Spleen (tissue), 11 donors: ENCODE results near the gene TOP2B. TPM values are rescaled to one million over a fixed set of nuclear protein-coding genes. Genes with fewer than 3 reads are reported as not detected.

Experiments
- DNase-seq: peaks from one replicate; pipeline ENCODE4 v3.0.0-alpha.2; 2020
- H3K27ac ChIP-seq, 8 donors: fragments of 200-600 bp; sonication (generic) in 7 of 8; 1 replicate in 4 of 8; 2 replicates in 4 of 8; pipeline versions ENCODE4 v1.5.0 to v1.8.0; 2016 to 2021; ENCODE audit warnings: inconsistent platforms in 4 of 8, mild to moderate bottlenecking in 4 of 8, moderate library complexity in 1 of 8
- H3K27me3 ChIP-seq, 7 donors: fragments of 200-600 bp; sonication (generic) in 6 of 7; replicated peaks in 1 of 7; 1 replicate in 4 of 7; 2 replicates in 3 of 7; pipeline versions ENCODE4 v1.5.0 to v1.8.0; 2016 to 2021; ENCODE audit warnings: inconsistent platforms in 3 of 7, mild to moderate bottlenecking in 1 of 7
- H3K36me3 ChIP-seq, 6 donors: fragments of 200-600 bp; sonication (generic) in 5 of 6; 1 replicate in 4 of 6; 2 replicates in 2 of 6; pipeline versions ENCODE4 v1.5.0 to v1.8.0; 2016 to 2021; ENCODE audit warnings: inconsistent platforms in 2 of 6
- H3K4me1 ChIP-seq, 6 donors: fragments of 200-600 bp; sonication (generic) in 5 of 6; 1 replicate in 3 of 6; 2 replicates in 3 of 6; pipeline versions ENCODE4 v1.5.0 to v1.8.0; 2016 to 2021; ENCODE audit warnings: inconsistent platforms in 3 of 6
- H3K4me3 ChIP-seq, 8 donors: fragments of 200-600 bp; sonication (generic) in 7 of 8; 1 replicate in 4 of 8; 2 replicates in 4 of 8; pipeline versions ENCODE4 v1.5.0 to v1.8.0; 2016 to 2021; ENCODE audit warnings: inconsistent platforms in 4 of 8, mild to moderate bottlenecking in 4 of 8, moderate library complexity in 2 of 8
- H3K9me3 ChIP-seq, 8 donors: fragments of 200-600 bp; sonication (generic) in 7 of 8; 1 replicate in 4 of 8; 2 replicates in 4 of 8; pipeline versions ENCODE4 v1.5.0 to v1.8.0; 2016 to 2021; ENCODE audit warnings: inconsistent platforms in 4 of 8
- POLR2A ChIP-seq, 3 donors: fragments of 450-650 bp; IDR thresholded peaks; one replicate each; pipeline ENCODE4 v1.5.1; 2017; ENCODE audit warnings: antibody characterized with exemption in 3 of 3, mild to moderate bottlenecking in 1 of 3
- POLR2AphosphoS5 ChIP-seq, 3 donors: sonication (generic); formaldehyde crosslinking; IDR thresholded peaks; one replicate each; pipeline ENCODE4 v1.5.1; 2017; ENCODE audit warnings: antibody characterized with exemption in 3 of 3
- WGBS, 5 donors: extraction: QIAGEN DNeasy Blood & Tissue Kit in 3 of 5; methylation state at CpG; one replicate each; pipeline versions ENCODE4 v1.1.5 to v1.1.7; 2013 to 2018; 5-methylcytosine and 5-hydroxymethylcytosine counted together
- intact Hi-C: fragments of 100-400 bp; cut with DNase I; formaldehyde crosslinking; loops from one replicate; pipeline ENCODE4 v1.15.0; 2023; ENCODE audit warnings: low total_unique reads
- polyA plus RNA-seq, 3 donors: library from polyadenylated mRNA; stranded (reverse); fragments of 200-250 nt; gene quantifications; one replicate each; pipeline ENCODE4 v1.2.1, GENCODE V29; 2013
- total RNA-seq, 7 donors: library from RNA; depleted of rRNA in 3 of 7; stranded (reverse); fragments of >200 nt in 3 of 7; fragmentation: NEBNext Ultra II Directional in 4 of 7; extraction: Animal tissue kit (Norgen Biotek cat#: 25700) in 4 of 7; gene quantifications; one replicate each; pipeline versions ENCODE4 v1.1.0 to v1.2.1, GENCODE V29; 2016 to 2021
- TF ChIP-seq, protein P1 (sequence below), 11 experiments: fragments of 200-600 bp in 7 of 11; fragments of 450-650 bp in 4 of 11; sonication (generic) in 4 of 11; IDR thresholded peaks in 8 of 11; conservative IDR thresholded peaks in 3 of 11; 1 replicate in 7 of 11; 2 replicates in 4 of 11; pipeline versions ENCODE4 v1.4.0 to v1.8.0; 2016 to 2021; ENCODE audit warnings: antibody characterized with exemption in 11 of 11, inconsistent platforms in 4 of 11, mild to moderate bottlenecking in 1 of 11
- donor health status: healthy with polysubstance abuse.
- donor health status: DM: no; HTN: no; CAD: no; lungs with moderate emphysema.
- donor health status: DM: no; HTN: no; CAD: no.
- donor health status: Bipolar disorder and iron deficiency.
- donor health status: healthy.
- donor health status: DM: no; HTN: no; CAD: no.
- donor health status: DM: yes; HTN: yes; CAD: no.

TOP2B gene
- total and polyA plus RNA-seq, 10 donors = 56.2 to 135 (median 118) TPM

- 85 to 95% (median 89%) methylated on average over 5 of the region's 5 CpGs for WGBS, 5 donors
- intact Hi-C loops = no loop called here
- Histone ChIP-seq H3K4me3 (no peak overlapping the region), H3K27ac (no peak overlapping the region), H3K4me1 (peaks cover 0 to 5% (median 2%) of the 10 kb centered on the region in 6 donors), H3K9me3 (no peaks in the 10 kb centered on the region), H3K27me3 (no peaks in the 10 kb centered on the region), H3K36me3 (peaks cover 0 to 2% (median 0%) of the 10 kb centered on the region in 6 donors)
- no peak for TF ChIP-seq POLR2AphosphoS5 (IDR thresholded peaks at IDR 0.05)
- TF ChIP-seq, protein P1, sequence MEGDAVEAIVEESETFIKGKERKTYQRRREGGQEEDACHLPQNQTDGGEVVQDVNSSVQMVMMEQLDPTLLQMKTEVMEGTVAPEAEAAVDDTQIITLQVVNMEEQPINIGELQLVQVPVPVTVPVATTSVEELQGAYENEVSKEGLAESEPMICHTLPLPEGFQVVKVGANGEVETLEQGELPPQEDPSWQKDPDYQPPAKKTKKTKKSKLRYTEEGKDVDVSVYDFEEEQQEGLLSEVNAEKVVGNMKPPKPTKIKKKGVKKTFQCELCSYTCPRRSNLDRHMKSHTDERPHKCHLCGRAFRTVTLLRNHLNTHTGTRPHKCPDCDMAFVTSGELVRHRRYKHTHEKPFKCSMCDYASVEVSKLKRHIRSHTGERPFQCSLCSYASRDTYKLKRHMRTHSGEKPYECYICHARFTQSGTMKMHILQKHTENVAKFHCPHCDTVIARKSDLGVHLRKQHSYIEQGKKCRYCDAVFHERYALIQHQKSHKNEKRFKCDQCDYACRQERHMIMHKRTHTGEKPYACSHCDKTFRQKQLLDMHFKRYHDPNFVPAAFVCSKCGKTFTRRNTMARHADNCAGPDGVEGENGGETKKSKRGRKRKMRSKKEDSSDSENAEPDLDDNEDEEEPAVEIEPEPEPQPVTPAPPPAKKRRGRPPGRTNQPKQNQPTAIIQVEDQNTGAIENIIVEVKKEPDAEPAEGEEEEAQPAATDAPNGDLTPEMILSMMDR (IDR thresholded peaks at IDR 0.05 in 8 of 11, conservative IDR thresholded peaks at IDR 0.05 in 3 of 11) = no peak
- no peak for TF ChIP-seq POLR2A (IDR thresholded peaks at IDR 0.05)
- DNase-seq = no peak
These were observed 77.2 kb downstream of the TOP2B start for GRCh38 chr3:25587526-25587925.

- no peaks in the 10 kb centered on the region for H3K27me3 ChIP-seq
- no peak overlapping the region for H3K4me3 ChIP-seq
- TF ChIP-seq POLR2A (IDR thresholded peaks at IDR 0.05) (no peak), POLR2AphosphoS5 (IDR thresholded peaks at IDR 0.05) (no peak)
- TF ChIP-seq, protein P1 (IDR thresholded peaks at IDR 0.05 in 8 of 11, conservative IDR thresholded peaks at IDR 0.05 in 3 of 11) = no peak
- 83 to 93% (median 86%) methylated on average over 1 of the region's 1 CpG for WGBS, 5 donors
- no peak overlapping the region for H3K27ac ChIP-seq
- intact Hi-C loops = no loop called here
- no peak for DNase-seq
- H3K36me3 ChIP-seq = peaks cover 0 to 6% (median 0%) of the 10 kb centered on the region in 6 donors
- peaks cover 0 to under 1% (median 0%) of the 10 kb centered on the region in 6 donors for H3K4me1 ChIP-seq
- no peaks in the 10 kb centered on the region for H3K9me3 ChIP-seq
These were observed 77.6 kb downstream of the TOP2B start for GRCh38 chr3:25587094-25587493.

- no peak for DNase-seq
- TF ChIP-seq, protein P1 (IDR thresholded peaks at IDR 0.05 in 8 of 11, conservative IDR thresholded peaks at IDR 0.05 in 3 of 11) = no peak
- no peak for TF ChIP-seq POLR2AphosphoS5 (IDR thresholded peaks at IDR 0.05)
- no peak for TF ChIP-seq POLR2A (IDR thresholded peaks at IDR 0.05)
- no peak overlapping the region for H3K4me3 ChIP-seq
- intact Hi-C loops = no loop called here
- H3K9me3 ChIP-seq = no peaks in the 10 kb centered on the region
- WGBS, 5 donors = 84 to 94% (median 89%) methylated on average over 5 to 11 of the region's 11 CpGs
- peaks cover 0 to 8% (median 0%) of the 10 kb centered on the region in 6 donors for H3K36me3 ChIP-seq
- H3K27ac ChIP-seq = no peak overlapping the region
- no peaks in the 10 kb centered on the region for H3K4me1 ChIP-seq
- H3K27me3 ChIP-seq = no peaks in the 10 kb centered on the region
These were observed 78.2 kb downstream of the TOP2B start for GRCh38 chr3:25586553-25586952.

- H3K4me1 ChIP-seq = no peaks in the 10 kb centered on the region
- H3K27me3 ChIP-seq = no peaks in the 10 kb centered on the region
- H3K4me3 ChIP-seq = no peak overlapping the region
- no peaks in the 10 kb centered on the region for H3K9me3 ChIP-seq
- TF ChIP-seq, protein P1 (IDR thresholded peaks at IDR 0.05 in 8 of 11, conservative IDR thresholded peaks at IDR 0.05 in 3 of 11) = no peak
- TF ChIP-seq POLR2AphosphoS5 (IDR thresholded peaks at IDR 0.05) (no peak), POLR2A (IDR thresholded peaks at IDR 0.05) (no peak)
- peaks cover 0 to 11% (median 0%) of the 10 kb centered on the region in 6 donors for H3K36me3 ChIP-seq
- 93 to 95% (median 93%) methylated on average over 6 of the region's 6 CpGs for WGBS, 5 donors
- intact Hi-C loops = no loop called here
- H3K27ac ChIP-seq = no peak overlapping the region
- no peak for DNase-seq
These were observed 78.6 kb downstream of the TOP2B start for GRCh38 chr3:25586167-25586505.
